HCT116 (cell line): Measurements from ENCODE around the gene PADI4.

Experiments used
- FOSL1 ChIP-seq: IDR thresholded peaks from 2 replicates; pipeline ENCODE4 v1.6.1; 2012; ENCODE audit warnings: low read depth
- JUND ChIP-seq: IDR thresholded peaks from 2 replicates; pipeline ENCODE4 v1.6.1; 2012
- ZNF274 ChIP-seq: fragments of 200-500 bp; sonication (Bioruptor generic); IDR thresholded peaks from 2 replicates; pipeline ENCODE4 v1.6.1; 2014; ENCODE audit warnings: mild to moderate bottlenecking, low read depth, low read length, inconsistent platforms

- TF ChIP-seq ZNF274 = no peak
- no peak for TF ChIP-seq JUND
- no peak for TF ChIP-seq FOSL1
Observed at GRCh38 chr1:17260264-17260663, 47.7 kb upstream of the PADI4 start.
